ENCODE data around the gene ISCU.

Gene ISCU

GRCh38 chr12:108606492-108606891 is 44.1 kb downstream of the ISCU start:
- H3K4me3 ChIP-seq (ENCODE audit: low read depth, low read length), result no peak overlapping the region
- no peak for TF ChIP-seq CTCF (IDR thresholded peaks at IDR 0.05; ENCODE audit: borderline replicate concordance, insufficient read depth, low read depth, low read length)

GRCh38 chr12:108607981-108608600 is 45.7 kb downstream of the ISCU start:
- no peak overlapping the region for H3K4me3 ChIP-seq (ENCODE audit: low read depth, low read length)
- TF ChIP-seq CTCF (IDR thresholded peaks at IDR 0.05; ENCODE audit: borderline replicate concordance, insufficient read depth, low read depth, low read length), result no peak

- TF ChIP-seq CTCF (IDR thresholded peaks at IDR 0.05; ENCODE audit: borderline replicate concordance, insufficient read depth, low read depth, low read length), result no peak
- no peak overlapping the region for H3K4me3 ChIP-seq (ENCODE audit: low read depth, low read length)
These were observed 46.2 kb downstream of the ISCU start for GRCh38 chr12:108608616-108609015.

GRCh38 chr12:108609537-108610335 is 47.3 kb downstream of the ISCU start:
- no peak for TF ChIP-seq CTCF (IDR thresholded peaks at IDR 0.05; ENCODE audit: borderline replicate concordance, insufficient read depth, low read depth, low read length)
- H3K4me3 ChIP-seq (ENCODE audit: low read depth, low read length), result no peak overlapping the region

- H3K4me3 ChIP-seq (ENCODE audit: low read depth, low read length), result no peak overlapping the region
- no peak for TF ChIP-seq CTCF (IDR thresholded peaks at IDR 0.05; ENCODE audit: borderline replicate concordance, insufficient read depth, low read depth, low read length)
These were observed 48.0 kb downstream of the ISCU start for GRCh38 chr12:108610336-108610815.

- TF ChIP-seq CTCF (IDR thresholded peaks at IDR 0.05; ENCODE audit: borderline replicate concordance, insufficient read depth, low read depth, low read length), result no peak
- no peak overlapping the region for H3K4me3 ChIP-seq (ENCODE audit: low read depth, low read length)
These were observed 48.6 kb downstream of the ISCU start for GRCh38 chr12:108610856-108611605.
